B cell (primary cell): ENCODE data around the gene RSAD1.

ENCODE experiments used
- CTCF ChIP-seq: fragments of 200-600 bp; IDR thresholded peaks from one replicate; pipeline ENCODE4 v1.8.0; 2022; ENCODE audit warnings: antibody characterized with exemption, mild to moderate bottlenecking
- EZH2 ChIP-seq: IDR thresholded peaks from 2 replicates; pipeline ENCODE4 v1.6.1; 2012; ENCODE audit warnings: borderline replicate concordance, low read depth, mild to moderate bottlenecking, moderate library complexity, low read length; ENCODE audit not compliant: insufficient read depth, poor library complexity, severe bottlenecking

GRCh38 chr17:50507871-50508572 lies 29.4 kb downstream of the RSAD1 start, which contains the start of gene MYCBPAP:
- TF ChIP-seq CTCF, result no peak
- no peak for TF ChIP-seq EZH2
